ENCODE results near the gene TPSAB1.
"Not testable (repeated sequence)": the region's sequence is repeated elsewhere in the genome, so short reads cannot be mapped to it uniquely, and the experiment has no call there.

DNA sequence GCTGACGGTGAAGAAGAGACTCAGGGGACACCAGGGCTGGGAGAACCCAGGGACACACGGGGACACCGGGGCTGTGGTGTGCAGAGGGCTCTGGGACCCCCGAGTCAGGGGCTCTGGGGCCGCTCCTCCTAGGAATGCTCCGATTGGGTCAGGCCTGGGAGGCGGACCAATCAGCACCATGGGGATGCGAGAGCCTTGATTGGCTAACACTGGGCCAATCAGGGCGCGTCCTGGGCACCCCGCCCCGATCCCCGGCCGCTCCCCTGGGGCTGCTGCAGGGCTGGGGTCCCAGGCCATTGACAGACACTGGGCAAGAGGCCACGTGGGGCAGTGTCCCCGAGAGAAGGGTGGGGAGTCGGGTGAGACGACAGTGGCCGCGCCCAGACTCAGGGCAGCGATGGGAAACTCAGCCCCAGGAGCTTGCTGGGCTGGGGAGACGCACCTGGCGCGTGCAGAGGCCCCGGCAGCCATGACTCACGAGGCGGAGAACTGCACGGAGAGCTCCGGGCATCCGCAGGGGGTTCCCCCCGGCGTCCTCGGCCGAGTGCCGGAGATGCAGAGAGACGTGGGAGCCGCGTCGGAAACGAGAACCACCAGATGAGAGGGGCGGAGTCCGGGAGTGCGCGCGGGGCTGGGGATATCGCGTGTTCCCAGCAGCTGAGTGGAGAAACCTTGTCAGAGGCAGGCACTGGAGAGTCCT lies 8.3 kb upstream of the TPSAB1 start:
- TF ChIP-seq, protein P1, sequence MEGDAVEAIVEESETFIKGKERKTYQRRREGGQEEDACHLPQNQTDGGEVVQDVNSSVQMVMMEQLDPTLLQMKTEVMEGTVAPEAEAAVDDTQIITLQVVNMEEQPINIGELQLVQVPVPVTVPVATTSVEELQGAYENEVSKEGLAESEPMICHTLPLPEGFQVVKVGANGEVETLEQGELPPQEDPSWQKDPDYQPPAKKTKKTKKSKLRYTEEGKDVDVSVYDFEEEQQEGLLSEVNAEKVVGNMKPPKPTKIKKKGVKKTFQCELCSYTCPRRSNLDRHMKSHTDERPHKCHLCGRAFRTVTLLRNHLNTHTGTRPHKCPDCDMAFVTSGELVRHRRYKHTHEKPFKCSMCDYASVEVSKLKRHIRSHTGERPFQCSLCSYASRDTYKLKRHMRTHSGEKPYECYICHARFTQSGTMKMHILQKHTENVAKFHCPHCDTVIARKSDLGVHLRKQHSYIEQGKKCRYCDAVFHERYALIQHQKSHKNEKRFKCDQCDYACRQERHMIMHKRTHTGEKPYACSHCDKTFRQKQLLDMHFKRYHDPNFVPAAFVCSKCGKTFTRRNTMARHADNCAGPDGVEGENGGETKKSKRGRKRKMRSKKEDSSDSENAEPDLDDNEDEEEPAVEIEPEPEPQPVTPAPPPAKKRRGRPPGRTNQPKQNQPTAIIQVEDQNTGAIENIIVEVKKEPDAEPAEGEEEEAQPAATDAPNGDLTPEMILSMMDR (conservative IDR thresholded peaks at IDR 0.05 in 1 of 2, IDR thresholded peaks at IDR 0.05 in 1 of 2; ENCODE audit: extremely low read depth in 1 of 2, insufficient read depth in 1 of 2, low read depth in 1 of 2, low read length in 2 of 2): not testable (repeated sequence)
- not testable (repeated sequence) for TF ChIP-seq EZH2 (IDR thresholded peaks at IDR 0.05; ENCODE audit: borderline replicate concordance, low read length)

All from mammary epithelial cell (primary cell).